Subcutaneous adipose tissue (tissue), 4 donors: ENCODE measurements around the gene GPR161. TPM values are rescaled to one million over a fixed set of nuclear protein-coding genes. Genes with fewer than 3 reads are reported as not detected.

ENCODE experiments used
- CTCF ChIP-seq: fragments of 450-650 bp; IDR thresholded peaks from one replicate; pipeline ENCODE4 v1.5.1; 2016; ENCODE audit warnings: low read depth, mild to moderate bottlenecking, control low read depth, antibody characterized with exemption, moderate library complexity
- total RNA-seq, 4 donors: library from RNA; depleted of rRNA; stranded (reverse); fragments of >200 nt; gene quantifications; one replicate each; pipeline ENCODE4 v1.1.0, GENCODE V29; 2016

Gene GPR161
- total RNA-seq, 4 donors from 2014 or later = 3.1 to 7.5 (median 4.4) TPM

- no peak for TF ChIP-seq CTCF
These were observed 40.2 kb downstream of the GPR161 start for GRCh38 chr1:168096296-168097165.

- TF ChIP-seq CTCF = no peak
These were observed 41.3 kb downstream of the GPR161 start for GRCh38 chr1:168095476-168095875.

GRCh38 chr1:168093616-168094015 is 43.1 kb downstream of the GPR161 start:
- no peak for TF ChIP-seq CTCF

GRCh38 chr1:168092566-168093355 is 44.0 kb downstream of the GPR161 start:
- TF ChIP-seq CTCF = no peak

- no peak for TF ChIP-seq CTCF
These were observed 44.8 kb downstream of the GPR161 start for GRCh38 chr1:168091720-168092550.

GRCh38 chr1:168091063-168091462 is 45.7 kb downstream of the GPR161 start:
- no peak for TF ChIP-seq CTCF
